ENCODE measurements around the gene KRTAP10-7. TPM values are rescaled to one million over a fixed set of nuclear protein-coding genes. Genes with fewer than 3 reads are reported as not detected.

Gene KRTAP10-7
- total and polyA plus RNA-seq, 2 of the 13 experiments (the other 11 are each of a cell fraction or from before 2014, with no cell fraction given): not detected

GRCh38 chr21:44572959-44573583, 27.3 kb upstream of the KRTAP10-7 start:
- H4K20me1 ChIP-seq (ENCODE audit: insufficient read depth, low read length): no peaks in the 10 kb centered on the region
- H3K9me3 ChIP-seq (ENCODE audit: low read length): peaks cover 14% of the 10 kb centered on the region
- no peaks in the 10 kb centered on the region; a peak in 1 of 5 replicates for H3K27me3 ChIP-seq (ENCODE audit: control insufficient read depth in 1 of 2, insufficient read depth in 2 of 2, low read length in 2 of 2)
- no peaks in the 10 kb centered on the region for H3K79me2 ChIP-seq (ENCODE audit: insufficient read depth, low read length)
- 52% methylated on average over 14 of the region's 15 CpGs for WGBS (ENCODE audit: low lambda C conversion rate)
- H3K27ac ChIP-seq (ENCODE audit: extremely low read length, insufficient read depth, low read length): no peak overlapping the region
- BruUV-seq (replicated peaks): no TSS peak
- no peak overlapping the region for H2AFZ ChIP-seq (ENCODE audit: low read length)
- peak overlapping the region in 1 of 3 experiments; percentile 13; a peak in 1 of 6 replicates for H3K4me3 ChIP-seq (replicated peaks in 1 of 3; ENCODE audit: insufficient read depth in 1 of 3, low read depth in 2 of 3, low read length in 3 of 3)
- H3K4me1 ChIP-seq (ENCODE audit: insufficient read depth, low read length): peaks cover 32% of the 10 kb centered on the region
- no peak for FAIRE-seq
- H3K9ac ChIP-seq (ENCODE audit: insufficient read depth, low read depth, low read length): peak overlapping the region; percentile 25; the same call in 1 of the 2 replicates
- in situ Hi-C loops (cut with HindIII; ENCODE audit: extremely low pct_ligation_motif_present, low pct_unique_long_range_greater_than_20kb): no loop called here
- intact Hi-C loops (cut with micrococcal nuclease; ENCODE audit: unreplicated experiment): no loop called here
- peak overlapping the region; percentile 42 for H3K4me2 ChIP-seq (ENCODE audit: low read depth, low read length)
- no peaks in the 10 kb centered on the region for H3K36me3 ChIP-seq (replicated peaks in 1 of 2; ENCODE audit: control insufficient read depth in 1 of 2, insufficient read depth in 2 of 2, low read length in 2 of 2)
- ChIA-PET CTCF (ENCODE audit: low intra/inter-chr PET ratio, low total read pairs) (no interaction called here), POLR2A (no interaction called here)
- ATAC-seq: peak; percentile 7; the same call in 1 of the 3 replicates
- DNase-seq (ENCODE audit: low spot score): peak; percentile 43
- peak; percentile 45; the same call in 1 of the 2 replicates for TF ChIP-seq FOSL2 (CRISPR knock-in tag; IDR thresholded peaks at IDR 0.05)
- peak; percentile 38; the same call in 1 of the 2 replicates for TF ChIP-seq CREB1 (IDR thresholded peaks at IDR 0.05)
- TF ChIP-seq CREB1 (CRISPR knock-in tag; IDR thresholded peaks at IDR 0.05): no peak
- TF ChIP-seq ZFAT (CRISPR knock-in tag; conservative IDR thresholded peaks at IDR 0.05): no peak
- TF ChIP-seq TFDP2 (CRISPR knock-in tag; IDR thresholded peaks at IDR 0.05): no peak
- 0 out of 2 replicates have a peak, but pooled peaks have one; percentile 9 for TF ChIP-seq SAP130 (CRISPR knock-in tag; IDR thresholded peaks at IDR 0.05; ENCODE audit: low read depth)
- TF ChIP-seq TOPORS (CRISPR knock-in tag; IDR thresholded peaks at IDR 0.05): no peak
- 0 out of 2 replicates have a peak, but pooled peaks have one; percentile 21 for TF ChIP-seq KDM2A (CRISPR knock-in tag; IDR thresholded peaks at IDR 0.05; ENCODE audit: borderline replicate concordance, low read depth)
- TF ChIP-seq ZNF687 (CRISPR knock-in tag; IDR thresholded peaks at IDR 0.05): peak; percentile 43
- TF ChIP-seq ZFX (CRISPR knock-in tag; IDR thresholded peaks at IDR 0.05; ENCODE audit: low read depth): peak; percentile 15; the same call in 1 of the 2 replicates
- peak; percentile 99 for TF ChIP-seq MNT (IDR thresholded peaks at IDR 0.05)
- no peak for TF ChIP-seq BRD4 (CRISPR knock-in tag; IDR thresholded peaks at IDR 0.05)
- TF ChIP-seq MAX (IDR thresholded peaks at IDR 0.05): peak; percentile 29

Measured in HepG2 (cell line).